GM18858 (cell line): ENCODE data around the gene DHRSX.
"Not testable (repeated sequence)": the region's sequence is repeated elsewhere in the genome, so short reads cannot be mapped to it uniquely, and the experiment has no call there.

Source experiments
- ATAC-seq: cut with Tn5 transposase; IDR thresholded peaks from one replicate; pipeline ENCODE4 v1.9.1; 2021; ENCODE audit not compliant: unreplicated experiment

DHRSX gene

DNA sequence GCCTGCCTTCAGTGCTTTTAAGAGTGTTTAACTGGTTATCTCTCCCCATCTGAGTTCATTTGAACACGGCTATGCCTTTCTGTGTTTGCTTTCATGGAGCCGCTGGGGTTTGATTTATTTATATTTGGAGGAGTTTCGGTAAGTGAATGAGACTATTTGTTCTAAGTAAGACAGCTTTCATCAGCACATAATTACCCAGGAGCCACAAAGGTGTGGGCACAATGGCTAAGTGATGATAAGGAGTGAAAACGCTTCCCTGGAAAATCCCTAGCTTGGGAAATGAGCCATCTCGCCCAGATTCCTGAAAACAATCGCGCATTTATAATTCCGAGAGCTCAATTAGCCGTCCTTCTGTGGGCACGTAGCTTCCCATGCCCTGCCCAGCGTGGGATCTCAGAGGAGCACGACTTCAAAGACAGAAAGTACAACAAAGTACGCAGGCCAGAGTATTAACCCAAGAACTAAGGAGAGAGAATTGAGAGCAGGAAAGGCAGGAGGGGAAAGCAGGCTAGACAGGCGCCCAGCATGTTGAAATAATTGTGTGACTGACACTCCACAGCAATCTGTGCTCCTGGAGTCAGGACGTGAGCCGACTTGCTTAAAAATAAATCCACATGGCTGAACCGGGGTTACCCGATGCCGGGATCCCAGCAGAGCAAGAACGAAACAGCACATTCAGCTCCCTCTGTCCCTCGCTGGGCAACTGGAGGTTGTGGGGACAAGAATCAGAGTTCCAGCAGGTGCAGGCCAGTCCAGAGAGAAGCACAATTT, 99.0 kb downstream of the DHRSX start:
- no peak for ATAC-seq

DNA sequence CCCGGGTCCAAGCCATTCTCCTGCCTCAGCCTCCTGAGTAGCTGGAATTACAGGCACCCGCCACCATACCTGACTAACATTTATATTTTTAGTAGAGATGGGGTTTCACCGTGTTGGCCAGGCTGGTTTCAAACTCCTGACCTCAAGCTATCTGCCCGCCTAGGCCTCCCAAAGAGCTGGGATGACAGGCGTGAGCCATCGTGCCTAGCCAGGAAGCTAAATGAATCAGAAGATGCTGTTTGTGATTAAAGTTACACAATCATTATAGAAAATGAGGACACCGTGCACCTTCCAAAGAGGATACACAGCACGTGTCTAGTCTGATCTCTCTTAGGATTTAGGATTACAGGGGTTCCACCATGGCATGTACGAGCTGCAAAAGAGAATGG, 99.6 kb downstream of the DHRSX start:
- no peak for ATAC-seq

DNA sequence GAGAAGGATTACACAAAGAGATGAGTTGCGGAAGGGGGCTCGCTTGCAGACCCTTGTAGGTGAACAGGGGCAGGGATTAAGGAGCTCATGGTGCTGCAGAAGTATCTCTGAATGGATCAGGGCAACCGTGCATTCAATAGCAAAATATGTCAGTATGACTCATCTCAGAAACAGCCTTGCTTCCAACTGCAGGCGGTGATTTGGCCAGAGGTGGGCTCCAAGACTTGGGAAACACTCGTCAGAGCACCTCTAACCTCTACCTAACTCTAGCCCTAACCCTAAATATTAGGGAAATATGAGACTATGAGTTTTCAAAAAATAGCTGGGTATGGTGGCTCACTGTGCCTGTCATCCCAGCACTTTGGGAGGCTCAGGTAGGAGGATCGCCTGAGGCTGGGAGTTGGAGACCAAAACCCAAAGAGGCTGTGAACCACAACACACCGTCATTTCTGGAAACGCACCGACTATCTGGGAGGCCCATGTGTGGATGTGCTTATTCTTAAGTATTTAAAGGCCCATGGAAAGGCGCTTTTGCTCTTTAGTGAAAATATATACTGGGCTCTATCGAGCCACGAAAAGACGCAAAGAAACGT, 102.6 kb downstream of the DHRSX start:
- no peak for ATAC-seq

DNA sequence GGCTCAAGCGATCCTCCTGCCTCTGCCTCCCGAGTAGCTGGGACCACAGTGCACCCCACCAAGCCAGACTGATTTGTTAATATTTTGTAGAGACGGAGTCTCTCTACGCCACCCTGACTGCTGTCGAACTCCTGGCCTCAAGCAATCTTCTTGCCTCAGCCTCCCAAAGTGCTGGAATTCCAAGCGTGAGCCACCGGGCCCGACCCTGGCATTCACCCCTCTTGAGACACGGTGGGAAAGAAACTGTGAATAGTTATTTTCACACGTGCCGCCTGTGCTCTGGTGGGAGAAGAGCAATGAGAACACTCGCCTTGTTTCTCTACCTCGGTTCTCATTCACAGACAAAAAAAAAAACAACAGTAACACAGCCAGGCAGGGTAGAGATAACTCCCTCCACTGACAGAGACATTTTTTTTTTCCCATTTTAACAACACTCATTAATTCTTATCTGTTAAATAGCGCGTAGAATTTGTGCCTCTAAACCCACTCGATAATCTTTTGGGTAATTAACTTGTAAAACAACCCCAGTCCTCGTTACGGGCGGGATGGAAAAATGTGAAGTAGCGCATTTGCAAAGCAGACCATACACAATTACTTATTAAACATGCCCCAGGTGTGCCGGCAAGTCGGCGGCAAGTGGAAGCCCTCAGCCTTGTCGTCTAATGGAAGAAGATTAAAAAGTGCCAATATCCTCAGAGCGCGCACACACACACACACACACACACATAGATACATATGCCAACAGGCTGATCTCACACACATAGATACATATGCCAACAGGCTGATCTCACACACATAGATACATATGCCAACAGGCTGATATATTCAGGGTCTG, 103.3 kb downstream of the DHRSX start:
- ATAC-seq: no peak

DNA sequence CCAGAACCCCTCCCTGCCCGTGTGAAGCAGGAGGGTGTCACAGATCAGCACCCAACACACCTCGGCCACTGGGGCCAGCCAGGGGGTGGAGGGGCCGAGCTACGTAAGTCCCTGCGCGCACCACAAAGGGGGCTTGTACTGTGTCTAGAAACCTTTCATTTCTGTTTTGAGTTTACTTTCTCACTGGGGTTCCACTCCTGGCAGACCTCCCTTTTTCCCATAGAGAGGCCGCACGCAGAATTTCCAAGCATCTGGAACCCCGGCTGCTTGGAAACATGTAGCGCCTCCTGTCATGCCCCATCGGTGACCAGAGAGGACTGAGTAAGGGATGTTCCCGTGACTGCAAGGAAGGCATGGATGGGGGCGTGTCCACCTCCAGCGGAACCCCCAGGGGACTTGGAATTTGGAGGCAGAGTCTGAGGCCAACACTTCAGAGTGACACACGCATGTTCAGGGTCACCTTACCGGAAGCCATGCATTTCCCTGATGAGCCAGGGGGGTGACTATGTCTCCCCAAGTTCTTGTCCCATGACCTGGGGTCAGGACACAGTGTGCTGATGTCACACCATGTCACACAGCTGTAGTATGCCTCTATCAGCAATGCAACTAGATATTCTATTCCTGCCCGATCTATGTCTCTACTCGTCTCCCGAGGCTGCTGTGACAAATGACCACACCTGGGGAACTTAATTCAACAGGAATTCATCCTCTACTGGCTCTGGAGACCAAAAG, 105.3 kb downstream of the DHRSX start:
- no peak for ATAC-seq

DNA sequence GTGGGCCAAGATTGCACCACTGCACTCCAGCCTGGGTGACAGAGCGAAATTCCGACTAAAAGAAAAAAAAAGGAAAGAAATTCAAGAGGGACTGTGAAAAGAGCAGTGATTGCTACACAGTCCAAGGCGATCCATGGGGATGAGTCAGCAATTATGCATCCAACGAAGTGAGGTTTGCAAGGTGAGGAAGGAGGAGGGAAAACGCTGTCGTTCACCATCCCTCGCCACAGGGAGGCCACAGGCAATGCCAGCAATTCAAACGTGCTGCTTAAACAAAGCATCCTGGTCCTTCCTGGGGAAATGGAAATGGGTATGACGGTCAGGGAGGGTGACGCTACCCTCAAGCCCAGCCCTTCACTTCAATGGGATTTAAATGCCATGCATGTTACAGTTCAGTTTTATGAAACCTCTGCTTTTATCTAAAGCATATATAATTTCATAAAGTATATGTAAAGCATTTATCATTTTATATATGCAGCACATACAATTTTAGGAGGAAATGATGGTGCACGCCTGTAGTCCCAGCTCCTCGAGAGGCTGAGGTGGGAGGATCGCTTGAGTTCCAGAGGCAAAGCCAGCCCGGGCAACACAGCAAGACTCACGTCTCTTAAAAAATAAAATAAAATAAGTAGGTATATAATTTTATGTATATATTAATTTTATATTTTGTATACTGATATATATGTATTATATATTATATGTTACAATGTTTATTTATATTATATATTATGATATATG, 108.7 kb downstream of the DHRSX start:
- ATAC-seq: no peak

DNA sequence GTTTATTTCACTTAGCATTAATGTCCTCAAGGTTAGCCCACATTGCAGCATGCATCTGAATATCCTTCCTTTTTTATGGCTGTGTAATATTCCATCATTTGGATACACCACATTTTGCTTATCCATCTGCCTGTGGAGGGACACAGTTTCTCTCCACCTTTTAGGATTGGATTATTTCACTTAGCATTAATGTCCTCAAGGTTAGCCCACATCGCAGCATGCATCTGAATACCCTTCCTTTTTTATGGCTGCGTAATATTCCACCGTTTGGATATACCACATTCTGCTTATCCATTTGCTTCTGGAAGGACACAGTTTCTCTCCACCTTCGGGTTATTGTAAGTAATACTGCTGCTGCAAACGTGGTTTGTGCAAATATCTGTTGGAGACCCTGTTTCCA, 110.0 kb downstream of the DHRSX start:
- ATAC-seq: no peak

DNA sequence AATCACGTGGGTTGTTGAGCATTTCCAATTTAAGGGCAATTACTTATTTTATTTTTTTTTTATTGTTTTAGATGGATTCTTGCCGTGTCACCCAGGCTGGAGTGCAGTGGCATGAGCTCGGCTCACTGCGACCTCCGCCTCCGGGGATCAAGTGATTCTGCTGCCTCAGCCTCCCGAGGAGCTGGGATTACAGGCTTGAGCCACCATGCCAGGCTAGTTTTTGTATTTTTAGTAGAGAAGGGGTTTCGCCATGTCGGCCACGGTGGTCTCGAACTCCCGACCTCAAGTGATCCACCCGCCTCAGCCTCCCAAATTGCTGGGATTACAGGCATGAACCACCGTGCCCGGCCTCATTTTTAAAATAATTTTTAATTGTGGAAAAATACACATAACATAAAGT, 111.0 kb downstream of the DHRSX start:
- ATAC-seq: not testable (repeated sequence)

DNA sequence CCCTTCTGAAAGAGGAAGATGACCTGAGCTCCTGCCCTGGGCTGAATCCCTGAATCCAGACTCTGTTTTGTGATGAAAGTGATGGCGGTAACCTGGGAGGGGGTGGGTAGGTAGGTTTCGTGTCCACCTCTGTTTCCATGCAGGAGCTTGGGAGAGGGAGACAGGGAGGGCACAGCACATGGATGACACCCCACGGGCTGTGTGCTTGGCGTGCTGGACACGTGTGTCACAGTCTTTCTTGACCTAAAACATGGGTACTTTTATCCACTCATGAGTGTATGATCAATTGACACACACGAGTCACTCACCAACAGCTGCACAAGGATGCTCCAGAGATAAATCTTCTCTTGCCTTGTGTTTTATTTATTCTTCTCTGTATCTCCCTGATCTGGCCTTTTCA, 111.5 kb downstream of the DHRSX start:
- no peak for ATAC-seq

DNA sequence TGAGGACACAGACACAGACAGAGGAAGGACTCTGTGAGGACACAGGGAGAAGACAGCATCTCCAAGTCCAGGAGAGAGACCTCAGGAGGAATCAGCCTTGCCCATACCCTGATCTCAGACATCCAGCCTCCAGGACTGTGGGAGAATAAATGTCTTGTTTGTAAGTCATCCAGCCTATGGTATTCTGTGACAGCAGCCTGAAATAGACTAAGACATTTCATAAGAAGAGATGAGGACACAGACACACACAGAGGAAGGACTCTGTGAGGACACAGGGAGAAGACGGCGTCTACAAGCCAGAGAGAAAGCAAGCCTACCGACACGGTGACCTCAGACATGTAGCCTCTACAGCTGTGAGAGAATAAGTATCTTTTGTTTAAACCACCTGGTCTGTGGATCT, 112.1 kb downstream of the DHRSX start:
- ATAC-seq: no peak

DNA sequence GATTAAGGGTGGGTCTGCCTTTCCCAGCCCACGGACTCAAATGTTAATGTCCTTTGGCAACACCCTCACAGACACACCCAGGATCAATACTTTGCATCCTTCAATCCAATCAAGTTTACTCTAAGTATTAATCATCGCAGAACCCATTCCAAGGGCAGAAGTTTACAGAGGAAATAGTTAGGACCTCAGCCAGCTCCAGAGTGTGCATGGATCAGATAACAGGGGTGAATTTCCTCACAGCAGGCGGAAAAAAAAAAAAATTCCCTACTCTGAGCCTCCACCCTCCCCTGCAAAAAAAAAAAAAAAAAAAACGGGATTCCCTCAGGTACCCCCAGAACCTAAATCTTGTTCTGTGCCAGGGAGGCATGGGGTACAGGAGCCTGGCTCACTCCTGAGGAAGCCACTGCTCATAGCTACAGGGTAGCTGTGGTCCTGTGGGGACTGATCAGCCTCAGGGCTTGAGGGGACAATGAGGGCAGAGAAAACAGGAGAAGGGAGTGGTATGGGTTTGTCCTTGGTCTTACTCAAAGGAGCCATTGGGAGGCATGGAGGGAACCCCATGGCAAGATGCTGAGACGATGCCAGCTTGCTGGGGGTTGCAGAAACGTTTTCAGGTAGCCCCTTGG, 113.0 kb downstream of the DHRSX start:
- no peak for ATAC-seq

DNA sequence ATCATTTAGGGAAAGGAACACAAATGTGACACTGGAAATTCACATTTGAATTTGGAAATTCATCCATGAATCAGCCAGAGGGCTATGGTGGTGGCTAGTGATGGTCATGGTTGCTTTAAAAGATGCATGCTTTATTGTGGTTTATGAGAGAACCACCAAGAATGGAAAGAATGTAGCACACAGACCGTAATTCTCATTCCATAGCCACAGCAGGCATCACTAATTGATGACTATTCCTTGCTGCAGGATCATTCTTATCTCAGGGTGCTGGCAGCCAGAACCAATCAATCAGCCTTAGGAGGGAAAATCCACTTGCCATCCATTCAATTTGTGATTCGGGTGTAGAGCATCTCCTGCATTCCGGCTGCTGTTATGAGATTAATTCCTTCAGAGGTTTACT, 115.6 kb downstream of the DHRSX start:
- ATAC-seq: no peak

DNA sequence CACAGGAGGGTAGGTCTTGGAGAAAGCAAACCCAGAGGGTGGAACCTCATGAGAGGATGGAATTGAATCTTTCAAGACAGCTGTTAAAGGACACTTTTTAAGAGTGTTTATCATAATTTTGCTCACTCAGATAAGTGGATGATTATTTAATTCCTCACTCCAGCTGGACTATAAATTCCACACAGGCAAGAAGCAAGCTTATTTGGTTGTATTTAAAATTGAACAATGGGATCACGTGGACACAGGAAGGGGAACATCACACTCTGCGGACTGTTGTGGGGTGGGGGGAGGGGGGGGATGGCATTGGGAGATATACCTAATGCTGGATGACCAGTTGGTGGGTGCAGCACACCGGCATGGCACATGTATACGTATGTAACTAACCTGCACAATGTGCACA, 116.3 kb downstream of the DHRSX start:
- no peak for ATAC-seq

DNA sequence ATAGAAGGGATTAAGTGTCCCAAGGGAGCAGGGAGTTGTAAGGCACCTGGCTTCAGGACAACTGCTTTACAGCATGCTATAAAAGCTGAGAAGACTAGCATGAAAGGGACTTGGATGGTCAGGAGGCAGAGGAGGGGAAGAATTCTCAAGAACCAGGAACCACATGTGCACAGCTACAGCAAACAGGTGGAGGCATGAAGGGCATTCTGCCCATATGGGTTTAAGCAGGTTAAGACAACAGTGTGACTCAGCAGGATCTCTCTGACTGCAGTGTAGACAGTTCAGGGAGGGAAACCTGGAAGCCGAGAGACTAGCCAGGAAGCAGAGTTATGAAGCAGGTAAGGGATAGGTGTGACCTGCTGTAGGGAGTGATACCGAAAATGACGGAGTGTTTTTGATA, 117.0 kb downstream of the DHRSX start:
- no peak for ATAC-seq

DNA sequence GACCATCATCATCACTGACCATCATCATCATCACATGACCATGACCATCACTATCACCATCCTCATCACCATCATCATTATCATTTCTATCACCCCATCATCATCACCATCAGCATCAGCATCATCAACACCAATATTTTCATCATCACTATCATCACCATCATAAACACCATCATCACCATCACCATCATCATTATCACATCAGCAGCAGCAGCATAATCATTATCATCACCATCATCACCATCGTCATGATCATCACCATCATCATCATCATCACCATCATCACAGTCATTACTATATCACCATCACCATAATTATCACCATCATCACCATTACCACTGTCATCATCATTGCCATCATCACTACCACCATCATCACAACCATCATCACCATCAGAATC, 117.6 kb downstream of the DHRSX start:
- ATAC-seq: no peak

DNA sequence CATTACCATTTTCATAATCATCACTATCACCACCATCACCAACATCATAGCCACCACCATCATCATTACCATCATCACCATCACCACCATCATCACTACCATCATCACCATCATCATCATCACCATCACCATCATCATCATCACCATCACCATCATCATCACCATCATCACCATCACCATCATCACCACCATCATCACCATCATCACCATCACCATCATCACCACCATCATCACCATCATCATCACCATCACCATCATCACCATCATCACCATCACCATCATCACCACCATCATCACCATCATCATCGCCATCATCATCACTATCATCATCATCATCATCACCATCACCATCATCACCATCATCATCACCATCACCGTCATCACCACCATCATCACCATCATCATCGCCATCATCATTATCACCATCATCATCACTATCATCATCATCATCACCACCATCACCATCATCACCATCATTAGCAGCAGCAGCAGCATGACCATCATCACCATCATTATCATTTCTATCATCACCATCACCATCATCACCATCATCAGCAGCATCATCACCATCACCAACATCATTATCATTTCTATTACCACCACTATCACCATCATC, 118.2 kb downstream of the DHRSX start:
- ATAC-seq: not testable (repeated sequence)

DNA sequence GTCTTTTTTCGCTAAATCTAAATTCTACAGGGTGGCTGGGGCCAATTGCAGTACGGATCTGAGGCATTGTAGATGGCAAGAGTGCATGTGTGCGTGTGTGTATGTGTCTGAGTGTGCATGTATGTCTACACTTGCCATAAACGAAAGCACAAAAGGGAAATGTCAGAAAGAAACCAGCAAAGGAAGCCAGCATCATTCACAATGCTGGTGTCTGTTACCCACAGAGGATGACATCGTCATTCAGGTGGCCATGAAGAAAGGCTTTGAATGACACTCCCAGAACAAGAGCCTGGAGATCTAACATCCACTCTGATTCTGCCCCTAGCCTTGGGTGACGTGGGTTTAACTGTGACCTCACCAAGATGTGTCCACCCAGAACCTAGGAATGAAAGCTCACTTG, 124.6 kb downstream of the DHRSX start:
- ATAC-seq: no peak

DNA sequence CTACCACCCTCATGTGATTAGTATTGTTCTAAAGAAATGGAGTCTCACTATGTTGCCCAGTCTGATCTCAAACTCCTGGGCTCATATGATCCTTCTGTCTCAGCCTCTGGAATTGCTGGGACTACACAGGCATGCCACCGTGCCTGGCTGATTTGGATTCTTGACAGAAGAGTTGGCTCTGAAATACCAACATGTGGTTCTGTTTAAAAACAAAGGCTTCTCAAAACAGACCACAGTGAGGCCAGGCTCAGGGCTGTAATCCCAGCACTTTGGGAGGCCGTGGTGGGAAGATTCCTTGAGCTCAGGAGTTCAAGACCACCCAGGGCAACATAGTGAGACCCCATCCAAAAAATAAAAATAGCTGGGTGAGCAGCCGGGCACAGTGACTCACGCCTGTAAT, 126.7 kb downstream of the DHRSX start:
- ATAC-seq: no peak

DNA sequence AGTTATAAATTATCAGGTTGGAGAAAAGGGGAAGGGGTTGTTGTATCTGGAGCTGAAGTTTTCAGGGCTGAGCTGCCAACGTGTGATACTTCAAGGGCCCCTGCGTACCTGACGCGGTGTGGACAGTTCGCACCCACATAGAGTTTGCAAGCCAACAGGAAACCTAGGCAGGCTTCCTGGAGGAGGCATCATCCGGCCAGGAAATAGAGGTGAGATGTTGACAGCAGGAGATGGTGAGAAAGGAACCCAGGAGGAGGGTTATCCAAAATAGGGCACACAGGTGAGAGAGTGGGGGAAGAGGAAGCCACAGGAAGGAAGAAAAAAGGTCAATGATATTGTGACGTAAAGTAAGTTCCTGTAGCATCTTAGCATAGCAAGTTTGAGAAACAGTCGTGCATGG, 127.2 kb downstream of the DHRSX start:
- ATAC-seq: no peak
